Dermis microvascular lymphatic vessel endothelial cell (primary cell): ENCODE measurements around the gene TTC28. TPM values are rescaled to one million over a fixed set of nuclear protein-coding genes. Genes with fewer than 3 reads are reported as not detected.
"Not testable (repeated sequence)": the region's sequence is repeated elsewhere in the genome, so short reads cannot be mapped to it uniquely, and the experiment has no call there.

ENCODE experiments used
- DNase-seq, 2 donors: peaks; one replicate each; pipeline versions ENCODE4 v3.0.0 to v3.0.0-alpha.2; 2010; ENCODE audit warnings: low read depth in 2 of 2
- total RNA-seq: library from RNA; depleted of rRNA; stranded (reverse); fragments of >200 nt; gene quantifications from 2 replicates; pipeline ENCODE4 v1.2.1, GENCODE V29; 2014

Gene TTC28
- total RNA-seq, 1 donor from 2014 or later, result 11.7 TPM

DNA sequence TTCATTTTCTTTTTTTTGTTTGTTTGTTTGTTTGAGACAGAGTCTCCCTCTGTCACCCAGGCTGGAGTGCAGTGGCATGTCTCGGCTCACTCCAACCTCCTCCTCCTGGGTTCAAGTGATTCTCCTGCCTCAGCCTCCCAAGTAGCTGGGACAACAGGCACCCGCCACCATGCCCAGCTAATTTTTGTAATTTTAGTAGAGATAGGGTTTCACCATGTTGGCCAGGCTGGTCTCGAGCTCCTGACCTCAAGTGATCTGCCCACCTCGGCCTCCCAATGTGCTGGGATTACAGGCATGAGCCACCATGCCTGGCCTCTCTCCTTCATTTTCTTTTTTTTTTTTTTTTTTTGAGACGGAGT lies 118.9 kb downstream of the TTC28 start:
- not testable (repeated sequence) for DNase-seq

DNA sequence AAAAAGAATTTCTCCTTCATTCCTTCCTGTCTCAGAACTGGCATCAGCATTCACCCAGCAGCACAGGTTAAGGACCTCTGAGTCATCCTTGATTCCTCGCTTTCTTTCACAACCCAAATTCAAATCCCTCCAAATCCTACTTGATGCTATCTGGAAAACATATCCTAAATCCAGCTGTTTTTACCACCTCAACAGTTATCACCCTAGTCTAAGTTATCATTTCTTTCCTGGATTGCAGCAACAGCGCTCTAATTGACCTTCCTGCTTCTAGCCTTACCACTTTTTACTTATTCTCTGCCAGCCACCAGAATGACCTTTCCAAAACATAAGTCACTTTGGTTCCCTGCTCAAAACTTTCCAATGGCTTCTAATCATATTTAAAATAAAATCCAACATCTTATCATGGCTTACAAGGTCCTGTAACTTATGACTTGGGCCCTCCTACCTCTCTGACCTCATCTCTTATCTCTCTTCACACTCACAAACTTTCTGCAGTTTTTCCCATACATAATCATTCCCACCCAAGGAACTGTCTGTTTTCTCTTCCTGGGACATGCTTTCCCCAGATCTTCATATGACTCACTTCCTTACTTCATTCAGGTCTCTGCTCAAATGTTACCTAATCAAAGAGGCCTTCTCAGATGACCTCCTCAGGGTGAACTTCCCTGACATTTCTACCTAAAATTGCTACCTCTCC lies 119.4 kb downstream of the TTC28 start:
- peak in 1 of 2 donors; percentile 32 for DNase-seq

DNA sequence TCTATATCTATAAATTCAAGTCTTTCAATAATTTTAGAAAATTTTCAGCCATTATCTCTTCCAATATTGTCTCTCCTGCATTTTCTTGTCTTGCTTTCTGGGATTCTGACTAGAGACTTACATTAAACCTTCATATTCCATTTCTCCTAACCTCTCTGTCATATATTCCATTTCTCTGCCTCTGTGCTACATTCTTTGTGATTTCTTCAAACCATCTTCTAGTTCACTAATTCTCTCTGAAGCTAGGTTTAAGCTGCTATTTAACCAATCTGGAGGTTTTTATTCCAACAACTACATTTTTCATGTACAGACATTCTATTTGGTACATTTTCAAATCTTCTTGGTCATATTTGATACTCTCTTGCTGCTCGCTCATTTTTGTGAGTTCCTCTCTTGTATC lies 122.5 kb downstream of the TTC28 start:
- DNase-seq, result no peak

DNA sequence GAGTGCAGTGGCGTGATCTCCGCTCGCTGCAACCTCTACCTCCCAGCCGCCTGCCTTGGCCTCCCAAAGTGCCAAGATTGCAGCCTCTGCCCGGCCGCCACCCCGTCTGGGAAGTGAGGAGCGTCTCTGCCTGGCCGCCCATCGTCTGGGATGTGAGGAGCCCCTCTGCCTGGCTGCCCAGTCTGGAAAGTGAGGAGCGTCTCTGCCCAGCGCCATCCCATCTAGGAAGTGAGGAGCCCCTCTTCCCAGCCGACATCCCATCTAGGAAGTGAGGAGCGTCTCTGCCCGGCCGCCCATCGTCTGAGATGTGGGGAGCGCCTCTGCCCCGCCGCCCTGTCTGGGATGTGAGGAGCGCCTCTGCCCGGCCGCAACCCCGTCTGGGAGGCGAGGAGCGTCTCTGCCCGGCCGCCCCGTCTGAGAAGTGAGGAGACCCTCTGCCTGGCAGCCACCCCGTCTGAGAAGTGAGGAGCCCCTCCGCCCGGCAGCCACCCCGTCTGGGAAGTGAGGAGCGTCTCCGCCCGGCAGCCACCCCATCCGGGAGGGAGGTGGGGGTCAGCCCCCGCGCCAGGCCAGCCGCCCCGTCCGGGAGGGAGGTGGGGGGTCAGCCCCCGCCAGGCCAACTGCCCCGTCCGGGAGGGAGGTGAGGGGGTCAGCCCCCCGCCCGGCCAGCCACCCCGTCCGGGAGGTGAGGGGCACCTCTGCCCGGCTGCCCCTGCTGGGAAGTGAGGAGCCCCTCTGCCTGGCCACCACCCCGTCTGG lies 126.4 kb downstream of the TTC28 start:
- DNase-seq, result not testable (repeated sequence)

DNA sequence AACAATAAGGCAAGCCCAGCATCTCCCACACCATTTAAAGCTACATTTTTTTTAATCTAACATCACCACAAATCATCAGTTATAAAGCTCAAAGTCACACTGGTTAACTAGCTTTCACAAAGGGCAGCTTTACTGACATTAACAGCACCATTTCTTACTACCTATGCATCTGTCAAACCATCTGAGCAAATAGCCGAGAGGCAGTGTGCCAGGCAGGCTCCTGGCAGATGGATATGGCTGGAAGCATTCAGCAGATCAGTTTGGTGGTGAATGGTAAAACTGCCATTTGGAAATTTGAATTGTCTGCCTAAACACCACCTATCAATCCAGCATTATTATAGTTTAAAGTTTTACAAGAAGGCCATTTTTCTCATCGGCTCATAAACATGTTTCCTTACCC lies 131.2 kb downstream of the TTC28 start:
- no peak for DNase-seq

DNA sequence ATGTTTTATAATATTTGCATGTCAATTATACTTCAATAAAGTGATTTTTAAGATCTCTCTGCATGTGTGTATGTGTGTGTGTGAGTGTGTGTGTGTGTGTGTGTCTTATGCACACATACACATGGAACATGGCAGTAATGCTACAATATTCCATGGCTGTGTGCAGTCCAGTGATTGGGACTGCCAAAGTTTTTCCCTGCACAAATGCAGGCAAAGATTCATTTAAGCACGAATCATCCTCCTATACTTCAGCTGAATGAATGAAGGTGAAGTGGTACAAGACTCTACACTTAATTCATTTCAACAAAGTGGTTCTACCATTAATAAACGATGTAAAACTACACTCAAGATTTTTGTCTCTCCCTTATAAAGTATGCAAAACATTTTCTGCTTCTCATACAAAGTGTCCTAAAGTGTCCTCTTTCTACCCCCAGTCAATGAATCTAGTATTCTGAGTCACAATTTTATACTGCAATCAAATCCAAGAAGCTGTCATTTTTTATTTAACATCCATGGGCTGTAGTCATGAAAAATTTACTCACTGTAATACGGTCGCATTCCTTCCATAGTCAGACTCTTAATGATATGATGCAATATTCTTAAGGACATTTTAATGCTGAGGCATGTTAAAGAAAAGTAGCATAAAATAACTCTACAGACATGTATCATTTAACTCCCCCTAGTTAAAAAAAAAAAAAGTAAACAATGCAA lies 132.4 kb downstream of the TTC28 start:
- DNase-seq, result no peak

DNA sequence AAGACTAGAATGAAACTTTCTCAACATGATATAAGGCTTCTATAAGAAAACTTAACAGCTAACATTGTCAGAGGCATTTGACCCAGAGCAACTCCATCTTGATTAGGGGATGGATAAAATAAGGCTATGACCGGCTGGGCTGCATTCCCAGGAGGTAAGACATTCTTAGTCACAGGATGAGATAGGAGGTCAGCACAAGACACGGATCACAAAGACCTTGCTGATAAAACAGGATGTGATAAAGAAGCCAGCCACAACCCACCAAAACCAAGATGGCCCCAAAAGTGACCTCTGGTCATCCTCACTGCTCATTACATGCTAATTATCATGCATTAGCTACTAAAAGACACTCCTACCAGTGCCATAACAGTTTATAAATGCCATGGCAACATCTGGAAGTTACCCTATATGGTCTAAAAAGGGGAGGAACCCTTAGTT lies 135.2 kb downstream of the TTC28 start:
- peak in 1 of 2 donors; percentile 6 for DNase-seq

DNA sequence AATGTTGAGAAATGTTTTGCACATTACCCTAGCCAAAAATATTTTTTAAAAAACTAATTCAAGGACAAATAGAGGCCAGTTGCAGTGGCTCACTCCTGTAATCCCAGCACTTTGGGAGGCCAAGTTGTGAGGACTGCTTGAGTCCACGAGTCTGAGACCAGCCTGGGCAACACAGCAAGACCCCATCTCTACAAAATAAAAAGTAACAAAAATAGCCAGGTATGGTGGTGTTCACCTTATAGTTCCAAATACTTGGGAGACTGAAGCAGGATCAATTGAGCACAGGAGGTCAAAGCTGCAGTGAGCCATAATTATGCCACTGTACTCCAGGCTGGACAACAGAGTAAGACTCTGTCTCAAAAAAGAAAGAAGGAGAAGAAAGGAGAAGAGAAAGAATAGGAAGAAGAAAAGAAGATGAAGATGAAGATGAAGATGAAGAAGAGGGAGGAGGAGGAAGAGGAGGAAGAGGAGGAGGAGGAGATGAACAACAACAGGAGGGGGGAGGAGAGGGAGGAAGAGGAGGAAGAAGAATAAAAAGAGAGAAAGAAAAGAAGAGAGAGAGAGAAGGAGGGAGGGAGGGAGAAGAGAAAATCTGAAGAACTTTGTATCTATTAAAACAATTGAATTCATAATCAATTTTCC lies 136.5 kb downstream of the TTC28 start:
- DNase-seq, result no peak

DNA sequence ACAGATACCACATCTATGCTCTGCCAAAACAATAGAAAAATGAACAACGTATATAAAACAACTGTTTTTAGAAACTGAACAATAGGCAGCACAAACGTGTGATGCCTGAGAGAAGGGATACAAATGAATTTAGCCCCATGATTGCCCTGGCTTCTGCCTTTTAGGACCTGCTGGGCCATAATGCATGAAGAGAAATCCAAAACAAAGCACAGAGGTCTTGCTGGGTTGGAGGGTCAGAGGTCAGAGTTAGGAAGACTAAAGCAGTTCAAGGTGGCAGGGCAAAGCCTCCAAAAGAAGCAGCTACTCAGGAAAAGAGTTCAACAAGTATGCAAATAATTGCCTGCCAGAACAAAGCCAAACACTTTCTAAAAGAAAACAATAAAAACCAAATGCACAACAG lies 138.5 kb downstream of the TTC28 start:
- DNase-seq, result no peak

DNA sequence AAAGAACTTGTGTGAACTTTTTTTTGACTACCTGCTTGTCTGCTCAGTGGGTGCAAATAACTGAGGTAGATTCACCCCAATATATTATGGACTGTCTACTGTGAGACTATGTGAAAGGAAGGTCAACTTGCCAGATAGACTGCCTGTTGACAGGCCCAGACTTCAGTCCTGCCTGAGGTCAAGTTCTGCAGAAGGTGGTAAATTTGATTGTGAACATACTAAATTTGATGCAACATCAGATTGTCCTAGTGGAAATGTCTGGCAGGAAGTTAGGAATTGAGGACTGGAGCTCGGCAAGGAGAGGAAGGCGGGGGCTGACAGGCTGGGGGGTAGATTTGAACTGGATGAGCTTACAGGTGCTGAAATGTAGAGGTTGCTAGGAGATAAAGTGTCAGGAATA lies 140.7 kb downstream of the TTC28 start:
- no peak for DNase-seq

DNA sequence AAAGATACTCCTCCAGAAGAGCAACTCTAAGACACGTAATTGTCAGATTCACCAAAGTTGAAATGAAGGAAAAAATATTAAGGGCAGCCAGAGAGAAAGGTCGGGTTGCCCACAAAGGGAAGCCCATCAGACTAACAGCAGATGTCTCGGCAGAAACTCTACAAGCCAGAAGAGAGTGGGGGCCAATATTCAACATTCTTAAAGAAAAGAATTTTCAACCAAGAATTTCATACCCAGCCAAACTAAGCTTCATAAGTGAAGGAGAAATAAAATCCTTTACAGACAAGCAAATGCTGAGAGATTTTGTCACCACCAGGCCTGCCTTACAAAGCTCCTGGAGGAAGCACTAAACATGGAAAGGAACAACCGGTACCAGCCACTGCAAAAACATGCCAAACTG lies 149.1 kb downstream of the TTC28 start:
- DNase-seq, result not testable (repeated sequence)

DNA sequence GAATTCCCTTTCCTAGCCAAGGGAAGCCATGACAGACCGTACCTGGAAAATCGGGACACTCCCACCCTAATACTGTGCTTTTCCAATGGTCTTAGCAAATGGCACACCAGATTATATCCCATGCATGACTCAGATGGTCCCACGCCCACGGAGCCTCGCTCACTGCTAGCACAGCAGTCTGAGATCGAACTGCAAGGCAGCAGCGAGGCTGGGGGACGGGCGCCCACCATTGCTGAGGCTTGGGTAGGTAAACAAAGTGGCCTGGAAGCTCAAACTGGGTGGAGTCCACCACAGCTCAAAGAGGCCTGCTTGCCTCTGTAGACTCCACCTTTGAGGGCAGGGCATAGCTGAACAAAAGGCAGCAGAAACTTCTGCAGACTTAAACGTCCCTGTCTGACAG lies 150.5 kb downstream of the TTC28 start:
- DNase-seq, result not testable (repeated sequence)

DNA sequence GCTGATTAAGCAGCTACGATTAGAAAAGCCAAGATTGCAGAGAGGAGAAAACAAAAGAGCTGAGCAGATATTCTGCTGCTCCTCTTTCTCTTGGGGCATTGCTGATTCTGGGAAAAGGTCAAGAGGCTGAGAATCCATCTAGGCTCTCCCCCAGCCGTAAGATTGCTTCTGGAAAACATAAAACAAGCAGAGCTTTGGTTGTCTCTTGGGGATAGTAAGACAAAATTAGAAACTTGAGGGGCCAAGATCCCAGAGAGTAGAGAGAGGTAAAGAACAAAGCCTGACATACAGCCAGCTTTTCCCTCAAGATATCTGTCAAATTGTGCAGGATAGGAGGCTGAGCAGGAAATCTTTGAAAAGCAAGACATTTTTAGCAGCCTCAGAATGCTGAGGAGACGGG lies 158.2 kb downstream of the TTC28 start:
- DNase-seq, result no peak

DNA sequence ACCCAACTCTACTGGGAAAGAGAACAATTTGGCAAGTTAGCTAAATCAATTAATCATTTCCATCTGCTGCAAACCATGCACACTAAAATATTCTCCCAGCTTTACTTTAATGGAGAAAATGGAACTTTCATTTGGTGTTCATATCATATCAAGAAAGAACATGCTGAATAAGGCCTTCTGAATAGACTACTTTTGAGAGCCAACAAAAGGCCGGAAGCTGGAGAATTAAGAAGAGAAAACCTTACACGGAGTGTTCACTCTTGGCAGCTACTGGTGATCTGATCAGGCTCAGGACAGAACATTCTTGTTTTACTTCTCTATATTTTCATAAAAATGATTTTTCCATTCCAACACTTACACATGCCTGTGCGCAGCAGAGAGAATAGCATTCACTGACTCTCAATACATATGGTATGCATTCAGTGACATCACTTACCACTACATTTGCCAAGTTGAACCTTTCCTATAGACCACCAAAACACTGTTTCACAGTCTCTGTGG lies 165.3 kb downstream of the TTC28 start:
- DNase-seq, result no peak

DNA sequence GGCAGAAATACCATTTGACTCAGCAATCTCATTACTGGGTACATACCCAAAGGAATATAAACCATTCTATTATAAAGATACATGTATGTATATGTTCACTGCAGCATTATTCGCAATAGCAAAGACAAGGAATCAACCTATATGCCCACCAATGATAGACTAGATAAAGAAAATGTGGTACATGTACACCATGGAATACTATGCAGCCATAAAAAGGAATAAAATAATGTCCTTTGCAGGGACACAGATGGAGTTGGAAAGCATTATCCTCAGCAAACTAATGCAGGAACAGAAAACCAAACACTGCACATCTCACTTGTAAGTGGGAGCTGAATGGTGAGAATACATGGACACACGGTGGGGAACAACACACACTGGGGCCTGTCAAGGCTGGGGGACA lies 167.3 kb downstream of the TTC28 start:
- not testable (repeated sequence) for DNase-seq

DNA sequence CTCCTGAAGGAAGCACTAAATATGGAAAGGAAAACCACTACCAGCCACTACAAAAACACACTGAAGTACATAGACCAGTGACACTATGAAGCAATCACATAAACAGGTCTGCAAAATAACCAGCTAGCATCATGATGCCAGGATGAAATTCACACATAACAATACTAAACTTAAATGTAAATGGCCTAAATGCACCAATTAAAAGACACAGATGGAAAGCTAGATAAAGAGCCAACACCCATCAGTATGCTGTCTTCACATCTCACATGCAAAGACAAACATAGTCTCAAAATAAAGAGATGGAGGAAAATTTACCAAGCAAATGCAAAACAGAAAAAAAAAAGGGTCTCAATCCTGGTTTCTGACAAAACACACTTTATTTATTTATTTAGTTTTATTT lies 171.7 kb downstream of the TTC28 start:
- DNase-seq, result no peak

DNA sequence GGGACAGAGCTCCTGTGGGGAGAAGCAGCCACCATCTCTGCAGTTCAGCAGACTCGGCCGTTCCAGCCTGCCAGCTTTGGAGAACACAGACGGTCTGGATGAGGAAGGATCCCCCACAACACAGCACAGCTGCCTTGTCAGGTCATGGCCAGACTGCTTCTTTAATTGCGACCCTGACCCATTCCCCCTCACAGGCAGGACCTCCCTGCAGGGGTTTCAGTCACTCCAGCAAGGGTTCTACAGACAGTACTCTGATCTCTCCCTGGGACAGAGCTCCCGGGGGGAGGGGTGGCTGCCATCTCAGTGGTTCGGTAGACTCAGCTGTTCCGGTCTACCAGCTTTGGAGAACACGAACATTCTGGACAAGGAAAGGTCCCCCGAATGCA lies 173.5 kb downstream of the TTC28 start:
- no peak for DNase-seq

DNA sequence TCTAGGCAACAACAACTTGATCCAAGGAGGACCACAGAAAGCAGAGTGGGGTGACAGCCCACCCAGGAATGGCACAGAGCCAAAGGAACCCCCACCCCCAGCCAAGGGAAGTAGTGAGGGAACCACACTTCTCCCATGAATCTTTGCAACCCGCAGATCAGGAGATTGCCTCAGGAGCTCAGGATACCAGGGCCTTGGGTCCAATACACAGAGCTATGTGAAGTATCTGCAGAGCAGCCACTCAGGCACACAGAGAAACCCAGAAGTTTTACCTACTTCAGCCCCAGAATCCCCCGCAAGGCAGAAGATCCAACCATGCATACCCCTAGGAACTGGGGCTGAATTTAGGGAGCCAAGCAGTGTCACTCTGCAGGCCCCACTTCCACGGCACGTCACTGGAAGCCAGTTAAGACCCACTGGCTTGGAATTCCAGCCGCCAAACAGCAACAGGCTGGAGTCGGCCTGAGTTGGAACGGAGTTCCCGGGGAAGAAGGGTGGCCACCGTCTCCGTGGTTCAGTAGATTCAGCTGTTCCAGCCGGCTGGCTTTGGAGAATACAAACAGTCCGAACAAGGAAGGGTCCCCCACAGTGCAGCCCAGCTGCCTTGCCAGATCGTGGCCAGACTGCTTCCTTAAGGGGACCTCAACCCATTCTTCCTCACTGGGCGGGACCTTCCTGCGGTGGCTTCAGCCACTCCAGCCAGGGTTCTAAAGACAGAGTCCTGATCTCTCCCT lies 174.1 kb downstream of the TTC28 start:
- no peak for DNase-seq

DNA sequence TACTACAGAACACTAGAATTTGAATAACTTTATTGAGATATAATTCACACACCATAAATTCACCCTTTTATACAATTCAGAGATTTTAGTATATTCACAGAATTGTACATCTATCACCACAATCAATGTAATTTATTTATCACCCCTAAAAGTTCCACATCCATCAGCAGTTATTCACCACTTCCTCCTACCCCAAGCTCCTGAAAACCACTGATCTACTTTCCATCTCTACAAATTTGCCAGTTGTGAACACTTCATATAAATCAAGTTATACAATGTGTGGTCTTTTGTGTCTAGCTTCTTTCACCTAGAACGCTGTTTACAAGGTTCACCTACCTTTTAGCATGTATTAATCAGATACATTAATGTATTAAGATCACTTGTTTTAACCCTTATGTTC lies 179.6 kb downstream of the TTC28 start:
- DNase-seq, result no peak

DNA sequence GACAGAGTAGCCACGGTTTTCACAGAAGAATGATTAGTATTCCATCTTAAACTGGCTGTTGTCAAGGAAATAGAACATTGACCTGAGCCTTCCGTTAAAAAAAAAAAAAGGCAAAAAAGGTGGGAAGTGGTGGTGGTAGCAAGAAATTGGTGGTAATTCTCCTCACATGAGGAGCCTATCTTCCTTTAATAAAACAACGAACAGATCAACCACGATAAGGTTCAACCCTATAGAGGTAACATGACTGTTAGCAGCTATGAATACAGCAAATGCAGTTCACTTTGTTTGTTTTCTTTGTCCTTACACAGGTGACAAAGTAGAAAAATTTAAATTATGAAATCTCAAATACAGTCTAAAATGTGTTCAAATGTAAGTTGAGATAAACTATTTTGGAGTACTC lies 181.6 kb downstream of the TTC28 start:
- no peak for DNase-seq

DNA sequence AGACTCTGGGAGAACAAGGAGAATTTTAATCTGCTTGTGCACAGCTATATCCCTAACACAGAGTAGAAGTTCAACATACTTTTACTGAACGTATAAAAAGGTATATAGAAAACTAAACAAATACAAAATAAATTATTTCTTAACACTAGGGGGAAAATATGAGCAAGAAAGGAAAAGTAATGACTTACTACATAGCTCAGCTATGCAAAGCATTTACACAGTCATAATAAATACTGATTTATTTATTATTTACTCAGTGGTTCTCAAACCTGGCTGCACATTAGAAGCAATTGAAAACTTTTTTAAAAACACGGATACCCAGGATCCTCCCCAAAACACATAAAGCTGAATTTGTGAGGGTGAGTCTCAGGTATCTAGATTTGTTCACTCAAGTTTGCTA lies 182.5 kb downstream of the TTC28 start:
- no peak for DNase-seq
